ENCODE data around the gene TARBP1.
A peak's percentile ranks its signal among the peaks of the same experiment; 100 is the strongest.
"Not testable (repeated sequence)": the region's sequence is repeated elsewhere in the genome, so short reads cannot be mapped to it uniquely, and the experiment has no call there.

TARBP1 gene

DNA sequence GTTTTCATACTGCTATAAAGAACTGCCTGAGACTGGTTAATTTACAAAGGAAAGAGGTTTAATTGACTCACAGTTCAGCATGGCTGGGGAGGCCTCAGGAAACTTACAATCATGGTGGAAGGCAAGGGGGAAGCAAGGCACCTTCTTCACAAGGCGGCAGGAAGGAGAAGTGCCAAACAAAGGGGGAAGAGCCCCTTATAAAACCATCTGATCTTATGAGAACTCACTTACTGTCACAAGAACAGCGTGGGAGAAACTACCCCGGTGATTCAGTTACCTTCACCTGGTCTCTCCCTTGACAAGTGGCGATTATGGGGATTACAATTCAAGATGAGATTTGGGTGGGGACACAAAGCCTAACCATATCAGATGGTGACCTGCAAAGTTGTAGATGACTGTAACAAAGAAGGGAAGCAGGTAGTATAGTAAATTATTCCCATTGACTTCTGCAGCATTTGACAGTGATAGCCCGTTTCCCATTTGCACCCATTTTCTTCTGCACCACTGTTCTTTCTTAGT is 99.3 kb downstream of the TARBP1 start:
- DNase-seq = not testable (repeated sequence)

DNA sequence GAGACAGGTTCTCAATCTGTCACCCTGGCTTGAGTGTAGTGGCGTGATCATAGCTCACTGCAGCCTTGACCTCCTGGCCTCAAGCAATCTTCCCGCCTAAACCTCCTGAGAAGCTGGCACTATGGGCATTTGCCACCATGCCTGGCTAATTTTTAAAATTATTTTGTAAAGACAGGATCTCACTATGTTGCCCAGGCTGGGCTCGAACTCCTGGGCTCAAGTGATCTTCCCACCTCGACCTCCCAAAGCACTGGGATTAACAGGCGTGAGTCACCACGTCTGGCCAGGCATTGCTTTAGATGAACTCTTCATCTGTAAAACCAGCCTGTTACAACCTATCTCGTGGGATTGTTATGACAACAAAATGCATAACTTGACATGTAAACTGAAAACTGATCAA is 103.3 kb downstream of the TARBP1 start:
- no peak for DNase-seq

DNA sequence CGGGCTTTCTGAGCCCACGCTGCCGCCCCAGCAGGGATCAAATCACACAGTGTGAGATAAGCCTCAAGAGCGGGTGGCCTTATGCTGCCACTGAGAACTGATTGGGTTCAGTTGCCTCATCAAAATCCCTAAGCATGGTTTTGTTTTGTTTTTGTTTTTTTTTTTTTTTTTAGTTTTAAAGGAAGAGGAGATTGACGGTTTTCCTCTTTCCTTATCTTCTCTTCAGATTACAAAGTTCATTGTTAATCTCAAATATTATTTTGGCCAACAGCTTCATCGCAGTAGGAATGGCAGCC is 105.1 kb downstream of the TARBP1 start:
- no peak for DNase-seq

DNA sequence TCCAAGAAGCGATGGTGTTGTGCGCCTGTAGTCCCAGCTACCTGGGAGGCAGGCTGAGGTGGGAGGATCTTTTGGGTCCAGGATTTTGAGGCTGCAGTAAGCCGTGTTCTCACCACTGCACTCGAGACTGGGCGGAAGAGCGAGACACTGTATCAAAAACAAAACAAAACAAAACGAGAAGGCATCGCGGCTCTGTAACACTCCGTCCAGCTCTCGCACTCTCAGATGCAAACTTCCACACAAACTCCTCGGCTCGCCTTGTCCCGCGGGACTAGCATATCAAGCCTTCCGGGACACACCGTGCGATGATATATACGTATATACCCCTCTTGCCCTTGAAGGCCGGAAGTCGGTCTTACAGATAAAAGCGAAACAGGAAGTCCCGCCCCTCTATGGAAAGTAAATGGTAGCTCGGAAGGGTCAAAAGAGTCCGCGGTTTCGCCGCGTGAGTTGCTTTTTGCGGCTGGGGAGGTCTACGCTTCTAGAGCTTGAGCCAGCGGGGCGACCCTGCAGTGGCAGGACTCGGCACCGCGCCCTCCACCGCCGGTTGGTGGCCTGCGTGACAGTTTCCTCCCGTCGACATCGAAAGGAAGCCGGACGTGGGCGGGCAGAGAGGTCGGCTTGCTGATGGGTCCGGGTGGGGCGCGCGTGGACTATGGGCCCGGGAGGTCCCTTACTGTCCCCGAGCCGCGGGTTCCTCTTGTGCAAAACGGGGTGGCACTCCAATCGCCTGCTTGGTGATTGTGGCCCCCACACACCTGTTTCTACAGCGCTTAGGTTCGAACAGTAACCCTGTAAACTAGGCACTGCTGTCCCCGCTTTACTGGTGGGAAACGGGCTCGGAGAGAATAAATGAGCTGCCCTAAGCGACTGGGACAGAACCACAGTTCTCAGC is 105.7 kb downstream of the TARBP1 start, which contains the start of gene COA6:
TSS of gene COA6 (plus strand) at position 393 of the 895 bp plus-strand sequence. CDS start at position 404, 11 bp downstream.
- DNase-seq = peak; percentile 74 to 89

DNA sequence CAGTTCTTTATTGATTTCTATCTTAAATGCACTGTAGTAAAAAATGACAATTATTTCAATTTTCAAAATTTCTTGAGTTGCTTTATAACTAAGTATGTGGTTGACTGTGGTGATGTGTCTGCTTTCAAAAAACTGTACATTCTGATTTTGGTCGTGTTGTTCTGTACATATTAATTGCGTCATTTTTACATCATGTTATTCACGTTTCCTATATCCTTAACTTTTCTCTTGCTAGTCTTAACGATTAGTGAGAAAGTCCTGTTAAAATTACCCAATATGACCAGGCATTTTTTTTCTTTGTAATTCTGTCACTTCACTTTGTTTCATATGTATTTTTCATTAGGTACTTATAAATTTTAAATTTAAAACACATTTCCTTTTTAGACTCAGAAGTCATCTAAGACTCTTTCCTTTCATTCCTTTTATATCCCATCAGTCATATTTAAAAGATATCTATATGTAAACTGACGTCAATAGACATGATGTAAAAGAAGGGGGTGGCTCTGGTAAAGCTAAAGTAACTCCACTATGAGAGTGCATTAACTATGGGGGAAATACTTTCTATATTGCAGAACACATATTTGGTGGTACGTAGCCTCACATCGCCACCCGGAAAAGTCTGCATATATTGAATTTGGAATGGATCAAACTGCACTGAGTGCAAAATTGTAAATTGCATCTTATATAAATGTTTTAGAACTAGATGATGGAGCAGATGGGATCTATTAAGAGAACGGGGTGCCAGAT is 106.8 kb downstream of the TARBP1 start:
- no peak for DNase-seq

DNA sequence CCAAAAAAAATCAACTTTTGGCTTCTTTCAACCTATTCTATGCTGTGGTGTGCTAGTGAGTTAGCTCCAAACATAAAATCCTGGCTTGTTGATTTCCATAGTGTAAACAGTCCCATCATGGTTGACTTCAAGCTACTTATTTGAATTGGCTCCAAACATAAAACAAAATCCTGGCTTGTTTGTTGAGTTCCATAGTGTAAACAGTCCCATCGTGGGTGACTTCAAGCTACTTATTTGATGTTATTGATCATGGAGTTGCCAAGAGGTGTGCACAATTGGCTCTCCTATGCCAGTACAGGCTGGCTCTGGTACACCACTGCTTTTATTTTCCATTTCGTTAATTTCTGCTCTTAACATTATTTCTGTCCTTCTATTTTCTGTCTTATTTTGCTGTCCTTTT is 107.6 kb downstream of the TARBP1 start:
- no peak for DNase-seq

- DNase-seq = no peak
Observed at GRCh38 chr1:234369784-234370183, 109.2 kb downstream of the TARBP1 start.

- no peak for DNase-seq
Observed at GRCh38 chr1:234369033-234369430, 109.9 kb downstream of the TARBP1 start.

- DNase-seq = no peak
Observed at GRCh38 chr1:234368320-234369032, 110.5 kb downstream of the TARBP1 start.

- no peak for DNase-seq
Observed at GRCh38 chr1:234362558-234362957, 116.4 kb downstream of the TARBP1 start.

- no peak for DNase-seq
Observed at GRCh38 chr1:234361102-234361603, 117.8 kb downstream of the TARBP1 start.

DNA sequence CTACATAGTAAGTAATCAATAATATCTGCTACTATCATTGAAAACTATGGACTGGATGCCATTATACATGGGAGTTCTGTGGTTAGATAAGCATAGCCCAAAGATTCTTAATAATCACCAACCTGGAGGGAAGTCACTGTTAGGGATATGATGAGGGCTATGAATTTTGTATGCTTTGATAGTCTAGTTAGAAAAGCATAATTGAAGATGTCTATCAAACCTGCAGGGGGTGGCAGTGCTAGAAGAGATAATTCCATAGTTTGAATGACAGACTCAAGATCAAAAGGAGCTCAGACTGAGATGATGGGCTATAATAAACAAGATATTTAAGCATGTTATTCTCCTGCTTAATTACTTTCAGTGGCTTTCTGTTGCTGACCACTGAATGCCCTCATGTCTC is 121.1 kb downstream of the TARBP1 start:
- no peak for DNase-seq

GRCh38 chr1:234356615-234357269 is 122.2 kb downstream of the TARBP1 start:
- DNase-seq = not testable (repeated sequence)

DNA sequence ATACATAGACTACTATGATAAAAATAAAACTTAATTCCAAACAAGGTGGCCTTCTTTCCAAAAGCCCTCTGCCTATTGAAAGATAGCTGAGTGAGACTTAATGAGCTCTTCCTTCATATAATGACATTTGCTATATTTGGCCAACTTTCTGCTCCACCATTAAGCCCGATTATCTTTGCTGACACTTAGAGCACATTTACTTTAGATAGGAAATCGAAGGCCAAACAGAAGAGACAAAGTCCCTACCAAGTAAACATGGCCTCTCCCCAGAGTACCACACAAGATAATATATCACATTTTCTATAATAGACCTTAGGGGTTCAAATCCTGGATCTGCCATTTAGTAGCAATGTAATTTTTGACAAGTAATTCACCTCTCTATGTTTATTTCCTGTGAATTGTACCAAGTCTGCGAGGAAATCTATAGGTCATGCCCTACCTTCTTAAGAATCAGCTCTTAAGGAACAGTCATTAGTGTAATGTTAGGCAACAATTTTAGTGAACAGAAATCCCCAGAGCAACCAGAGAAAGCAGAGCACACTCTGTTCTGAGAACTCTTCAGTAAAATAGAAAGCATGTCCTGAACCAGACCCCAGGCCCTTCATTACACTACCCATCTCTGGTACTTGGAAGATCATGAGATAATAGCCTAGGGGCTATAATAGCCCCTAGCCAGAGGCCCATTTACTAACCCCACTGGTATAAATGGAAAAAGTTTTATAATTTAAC is 123.0 kb downstream of the TARBP1 start:
- DNase-seq = no peak

- DNase-seq = no peak
Observed at GRCh38 chr1:234348964-234349363, 130.0 kb downstream of the TARBP1 start.

GRCh38 chr1:234345237-234345636 is 133.7 kb downstream of the TARBP1 start:
- no peak for DNase-seq

GRCh38 chr1:234342774-234343173 is 136.2 kb downstream of the TARBP1 start:
- no peak for DNase-seq

Data from SW 1271 (cell line).